WTC11 (cell line): ENCODE measurements around the gene EBI3. TPM values are rescaled to one million over a fixed set of nuclear protein-coding genes. Genes with fewer than 3 reads are reported as not detected.
A peak's percentile ranks its signal among the peaks of the same experiment; 100 is the strongest.

Source experiments
- ARID4B ChIP-seq: sonication (generic); formaldehyde crosslinking; IDR thresholded peaks from 2 replicates; pipeline ENCODE4 v1.8.0; 2023; ENCODE audit warnings: missing genetic modification reagents, mild to moderate bottlenecking, borderline replicate concordance
- ATF2 ChIP-seq: sonication (generic); formaldehyde crosslinking; IDR thresholded peaks from 2 replicates; pipeline ENCODE4 v1.8.1; 2022; ENCODE audit warnings: low read depth, missing genetic modification reagents, borderline replicate concordance
- ATF3 ChIP-seq: sonication (generic); formaldehyde crosslinking; conservative IDR thresholded peaks from 2 replicates; pipeline ENCODE4 v1.8.1; 2022; ENCODE audit warnings: mild to moderate bottlenecking, missing genetic modification reagents
- CBFB ChIP-seq: sonication (generic); formaldehyde crosslinking; IDR thresholded peaks from 2 replicates; pipeline ENCODE4 v1.8.1; 2022; ENCODE audit warnings: mild to moderate bottlenecking, low read depth, missing genetic modification reagents
- KAT7 ChIP-seq: sonication (generic); formaldehyde crosslinking; IDR thresholded peaks from 2 replicates; pipeline ENCODE4 v1.8.1; 2023; ENCODE audit warnings: missing genetic modification reagents, mild to moderate bottlenecking, borderline replicate concordance
- MAX ChIP-seq: sonication (generic); formaldehyde crosslinking; IDR thresholded peaks from 2 replicates; pipeline ENCODE4 v1.8.0; 2022; ENCODE audit warnings: mild to moderate bottlenecking, missing genetic modification reagents
- MLX ChIP-seq: sonication (generic); formaldehyde crosslinking; IDR thresholded peaks from 2 replicates; pipeline ENCODE4 v1.8.1; 2023; ENCODE audit warnings: mild to moderate bottlenecking, missing genetic modification reagents, moderate library complexity
- NFYB ChIP-seq: sonication (generic); formaldehyde crosslinking; conservative IDR thresholded peaks from 2 replicates; pipeline ENCODE4 v1.8.0; 2022; ENCODE audit warnings: low read depth, missing genetic modification reagents
- NR1H2 ChIP-seq: sonication (generic); formaldehyde crosslinking; IDR thresholded peaks from 2 replicates; pipeline ENCODE4 v1.9.0; 2021; ENCODE audit warnings: mild to moderate bottlenecking, moderate library complexity, missing genetic modification reagents
- RELA ChIP-seq: sonication (generic); formaldehyde crosslinking; IDR thresholded peaks from 2 replicates; pipeline ENCODE4 v1.8.1; 2022; ENCODE audit warnings: missing genetic modification reagents, mild to moderate bottlenecking, borderline replicate concordance
- STAT6 ChIP-seq: sonication (generic); formaldehyde crosslinking; conservative IDR thresholded peaks from 2 replicates; pipeline ENCODE4 v1.8.1; 2023; ENCODE audit warnings: mild to moderate bottlenecking, low read depth, missing genetic modification reagents, moderate library complexity
- TEAD4 ChIP-seq: sonication (generic); formaldehyde crosslinking; IDR thresholded peaks from 2 replicates; pipeline ENCODE4 v1.8.0; 2022; ENCODE audit warnings: mild to moderate bottlenecking, missing genetic modification reagents
- ZNF263 ChIP-seq: sonication (generic); formaldehyde crosslinking; IDR thresholded peaks from 2 replicates; pipeline ENCODE4 v1.8.1; 2022; ENCODE audit warnings: low read depth, mild to moderate bottlenecking, moderate library complexity, missing genetic modification reagents
- ZNF423 ChIP-seq: fragments of 250-450 bp; sonication (Bioruptor Pico); IDR thresholded peaks from 2 replicates; pipeline ENCODE4 v2.1.2; 2022; ENCODE audit warnings: mild to moderate bottlenecking, moderate library complexity
- total RNA-seq: library from RNA; stranded (reverse); gene quantifications from 3 replicates; pipeline ENCODE4 v1.2.3, GENCODE V29; 2021
- TF ChIP-seq, protein P1 (sequence below): sonication (generic); formaldehyde crosslinking; IDR thresholded peaks from 2 replicates; pipeline ENCODE4 v1.8.0; 2023; ENCODE audit warnings: missing genetic modification reagents
- TF ChIP-seq, protein P2 (sequence below): sonication (generic); formaldehyde crosslinking; IDR thresholded peaks from 2 replicates; pipeline ENCODE4 v1.8.0; 2022; ENCODE audit warnings: missing genetic modification reagents
- TF ChIP-seq, protein P3 (sequence below): sonication (generic); formaldehyde crosslinking; IDR thresholded peaks from 2 replicates; pipeline ENCODE4 v1.8.1; 2022; ENCODE audit warnings: missing genetic modification reagents, borderline replicate concordance
- TF ChIP-seq, protein P4 (sequence below): fragments of 250-450 bp; sonication (Bioruptor Pico); conservative IDR thresholded peaks from 2 replicates; pipeline ENCODE4 v1.9.0; 2021; ENCODE audit warnings: mild to moderate bottlenecking

Gene EBI3
- total RNA-seq, 1 experiment from 2014 or later, result 0.81 TPM

GRCh38 chr19:4182084-4182810, 47.1 kb upstream of the EBI3 start, which contains the start of the genes ANKRD24 and SIRT6 (continued):
- TF ChIP-seq KAT7, result peak; percentile 91; the same call in 1 of the 2 replicates
- TF ChIP-seq, protein P1, sequence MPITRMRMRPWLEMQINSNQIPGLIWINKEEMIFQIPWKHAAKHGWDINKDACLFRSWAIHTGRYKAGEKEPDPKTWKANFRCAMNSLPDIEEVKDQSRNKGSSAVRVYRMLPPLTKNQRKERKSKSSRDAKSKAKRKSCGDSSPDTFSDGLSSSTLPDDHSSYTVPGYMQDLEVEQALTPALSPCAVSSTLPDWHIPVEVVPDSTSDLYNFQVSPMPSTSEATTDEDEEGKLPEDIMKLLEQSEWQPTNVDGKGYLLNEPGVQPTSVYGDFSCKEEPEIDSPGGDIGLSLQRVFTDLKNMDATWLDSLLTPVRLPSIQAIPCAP, result no peak
- TF ChIP-seq ARID4B (CRISPR knock-in tag), result peak; percentile 57; the same call in 1 of the 2 replicates
- no peak for TF ChIP-seq NFYB (CRISPR knock-in tag)
- no peak for TF ChIP-seq CBFB (CRISPR knock-in tag)
- TF ChIP-seq ZNF263 (CRISPR knock-in tag), result no peak
- no peak for TF ChIP-seq MLX
- TF ChIP-seq, protein P2, sequence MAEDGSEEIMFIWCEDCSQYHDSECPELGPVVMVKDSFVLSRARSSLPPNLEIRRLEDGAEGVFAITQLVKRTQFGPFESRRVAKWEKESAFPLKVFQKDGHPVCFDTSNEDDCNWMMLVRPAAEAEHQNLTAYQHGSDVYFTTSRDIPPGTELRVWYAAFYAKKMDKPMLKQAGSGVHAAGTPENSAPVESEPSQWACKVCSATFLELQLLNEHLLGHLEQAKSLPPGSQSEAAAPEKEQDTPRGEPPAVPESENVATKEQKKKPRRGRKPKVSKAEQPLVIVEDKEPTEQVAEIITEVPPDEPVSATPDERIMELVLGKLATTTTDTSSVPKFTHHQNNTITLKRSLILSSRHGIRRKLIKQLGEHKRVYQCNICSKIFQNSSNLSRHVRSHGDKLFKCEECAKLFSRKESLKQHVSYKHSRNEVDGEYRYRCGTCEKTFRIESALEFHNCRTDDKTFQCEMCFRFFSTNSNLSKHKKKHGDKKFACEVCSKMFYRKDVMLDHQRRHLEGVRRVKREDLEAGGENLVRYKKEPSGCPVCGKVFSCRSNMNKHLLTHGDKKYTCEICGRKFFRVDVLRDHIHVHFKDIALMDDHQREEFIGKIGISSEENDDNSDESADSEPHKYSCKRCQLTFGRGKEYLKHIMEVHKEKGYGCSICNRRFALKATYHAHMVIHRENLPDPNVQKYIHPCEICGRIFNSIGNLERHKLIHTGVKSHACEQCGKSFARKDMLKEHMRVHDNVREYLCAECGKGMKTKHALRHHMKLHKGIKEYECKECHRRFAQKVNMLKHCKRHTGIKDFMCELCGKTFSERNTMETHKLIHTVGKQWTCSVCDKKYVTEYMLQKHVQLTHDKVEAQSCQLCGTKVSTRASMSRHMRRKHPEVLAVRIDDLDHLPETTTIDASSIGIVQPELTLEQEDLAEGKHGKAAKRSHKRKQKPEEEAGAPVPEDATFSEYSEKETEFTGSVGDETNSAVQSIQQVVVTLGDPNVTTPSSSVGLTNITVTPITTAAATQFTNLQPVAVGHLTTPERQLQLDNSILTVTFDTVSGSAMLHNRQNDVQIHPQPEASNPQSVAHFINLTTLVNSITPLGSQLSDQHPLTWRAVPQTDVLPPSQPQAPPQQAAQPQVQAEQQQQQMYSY (CRISPR knock-in tag), result no peak
- TF ChIP-seq MAX, result peak; percentile 76
- TF ChIP-seq, protein P3, sequence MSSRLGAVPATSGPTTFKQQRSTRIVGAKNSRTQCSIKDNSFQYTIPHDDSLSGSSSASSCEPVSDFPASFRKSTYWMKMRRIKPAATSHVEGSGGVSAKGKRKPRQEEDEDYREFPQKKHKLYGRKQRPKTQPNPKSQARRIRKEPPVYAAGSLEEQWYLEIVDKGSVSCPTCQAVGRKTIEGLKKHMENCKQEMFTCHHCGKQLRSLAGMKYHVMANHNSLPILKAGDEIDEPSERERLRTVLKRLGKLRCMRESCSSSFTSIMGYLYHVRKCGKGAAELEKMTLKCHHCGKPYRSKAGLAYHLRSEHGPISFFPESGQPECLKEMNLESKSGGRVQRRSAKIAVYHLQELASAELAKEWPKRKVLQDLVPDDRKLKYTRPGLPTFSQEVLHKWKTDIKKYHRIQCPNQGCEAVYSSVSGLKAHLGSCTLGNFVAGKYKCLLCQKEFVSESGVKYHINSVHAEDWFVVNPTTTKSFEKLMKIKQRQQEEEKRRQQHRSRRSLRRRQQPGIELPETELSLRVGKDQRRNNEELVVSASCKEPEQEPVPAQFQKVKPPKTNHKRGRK (CRISPR knock-in tag), result 0 out of 2 replicates have a peak, but pooled peaks have one; percentile 23
- TF ChIP-seq TEAD4 (CRISPR knock-in tag), result no peak
- no peak for TF ChIP-seq ATF2 (CRISPR knock-in tag)
- 0 out of 2 replicates have a peak, but pooled peaks have one; percentile 54 for TF ChIP-seq RELA (CRISPR knock-in tag)
- no peak; the same call in 1 of the 2 replicates for TF ChIP-seq ZNF423
- TF ChIP-seq ATF3, result no peak
- TF ChIP-seq NR1H2 (CRISPR knock-in tag), result no peak
- TF ChIP-seq STAT6 (CRISPR knock-in tag), result no peak
- TF ChIP-seq, protein P4, sequence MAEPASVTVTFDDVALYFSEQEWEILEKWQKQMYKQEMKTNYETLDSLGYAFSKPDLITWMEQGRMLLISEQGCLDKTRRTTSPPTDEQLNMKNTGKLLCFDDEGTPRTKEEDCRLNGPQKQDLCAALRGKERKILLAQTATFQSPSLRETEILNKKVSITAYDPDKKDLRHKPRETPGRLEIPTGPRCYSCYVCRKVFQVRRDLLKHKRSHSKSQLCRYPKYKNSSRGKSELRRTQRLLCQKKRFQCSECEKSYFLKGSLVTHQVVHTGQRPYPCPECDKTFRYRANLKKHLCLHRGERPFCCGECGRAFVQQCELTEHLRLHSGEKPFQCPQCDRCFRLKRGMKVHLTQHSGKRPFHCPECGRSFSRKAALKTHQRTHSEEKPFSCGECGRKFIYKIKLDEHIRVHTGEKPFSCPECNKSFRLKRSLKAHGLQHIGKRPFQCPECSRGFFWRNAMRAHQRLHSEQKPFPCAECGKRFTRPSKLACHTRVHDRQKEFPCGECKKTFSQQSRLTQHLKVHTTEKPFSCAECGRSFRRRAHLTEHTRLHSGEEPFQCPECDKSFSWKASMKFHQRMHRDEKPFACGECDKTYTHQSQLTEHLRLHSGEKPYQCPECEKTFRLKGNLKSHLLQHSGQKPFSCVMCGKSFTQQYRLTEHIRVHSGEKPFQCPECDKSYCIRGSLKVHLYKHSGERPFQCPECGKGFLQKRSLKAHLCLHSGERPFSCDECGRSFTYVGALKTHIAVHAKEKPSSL (CRISPR knock-in tag), result no peak
